ENCODE data around the gene PGLYRP3.

PGLYRP3 gene

DNA sequence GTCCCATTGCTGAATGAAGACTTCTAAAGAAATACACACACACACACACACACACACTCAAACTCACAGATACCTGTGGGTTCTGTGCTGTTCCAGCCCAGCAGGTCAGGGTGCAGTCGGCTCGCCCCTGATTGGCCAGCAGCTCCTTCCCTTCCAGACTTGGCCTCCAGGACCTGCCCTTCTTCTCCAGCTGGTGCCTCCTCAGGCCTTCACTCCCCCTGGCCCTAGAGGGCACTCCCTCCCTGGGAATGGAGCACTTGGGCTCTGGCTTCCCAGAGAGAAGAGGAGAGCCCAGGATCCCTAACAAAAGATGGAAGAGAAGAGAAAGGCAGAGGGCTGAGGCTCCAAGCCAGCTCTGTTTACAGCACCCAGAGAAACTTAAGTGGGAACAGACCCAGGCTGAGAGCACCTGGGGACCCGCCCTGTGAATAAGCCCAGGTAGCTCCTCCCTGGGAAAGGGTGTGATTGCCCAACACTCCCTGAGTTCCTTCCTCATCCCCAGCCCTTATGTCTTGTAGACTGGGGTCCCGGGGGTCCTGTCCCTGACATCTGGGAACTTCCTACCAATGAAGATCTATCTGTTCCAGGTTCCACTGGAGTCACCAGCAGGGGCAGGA is at the start of gene PGLYRP3:
PGLYRP3 (minus strand) TSS at position 383 of the 617 bp plus-strand sequence. CDS start 2,287 bp downstream, outside the sequence.
- DNase-seq (ENCODE audit: low spot score): no peak

DNA sequence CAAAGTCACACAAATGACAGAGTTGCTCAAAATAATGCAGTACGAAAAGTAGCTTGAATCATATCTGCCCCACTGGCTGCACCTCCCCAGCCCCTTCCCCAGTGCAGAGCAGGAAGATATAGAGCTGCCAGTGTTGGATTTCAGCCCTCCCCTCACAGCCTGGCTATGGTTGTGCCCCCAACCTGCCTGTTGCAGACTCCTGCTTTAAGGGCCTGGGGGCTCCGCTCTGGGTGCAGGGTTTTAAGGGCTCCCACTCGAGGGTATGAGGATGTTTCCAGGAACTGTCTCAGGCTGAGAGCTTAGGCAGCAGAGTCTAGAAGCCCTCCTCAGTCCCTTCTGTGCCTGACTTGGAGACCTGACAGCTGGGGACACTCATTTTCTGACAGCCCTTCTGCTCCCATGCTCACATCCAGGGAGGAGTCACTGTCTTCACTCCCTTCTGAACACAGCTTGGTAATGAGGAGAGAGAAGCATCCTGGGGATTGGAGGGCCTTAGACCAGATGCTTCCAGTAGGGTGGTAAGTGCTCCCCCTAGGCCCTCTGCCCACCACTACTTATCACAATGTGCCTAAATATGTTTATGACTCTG is 49.5 kb upstream of the PGLYRP3 start:
- no peak for DNase-seq (ENCODE audit: low spot score)

DNA sequence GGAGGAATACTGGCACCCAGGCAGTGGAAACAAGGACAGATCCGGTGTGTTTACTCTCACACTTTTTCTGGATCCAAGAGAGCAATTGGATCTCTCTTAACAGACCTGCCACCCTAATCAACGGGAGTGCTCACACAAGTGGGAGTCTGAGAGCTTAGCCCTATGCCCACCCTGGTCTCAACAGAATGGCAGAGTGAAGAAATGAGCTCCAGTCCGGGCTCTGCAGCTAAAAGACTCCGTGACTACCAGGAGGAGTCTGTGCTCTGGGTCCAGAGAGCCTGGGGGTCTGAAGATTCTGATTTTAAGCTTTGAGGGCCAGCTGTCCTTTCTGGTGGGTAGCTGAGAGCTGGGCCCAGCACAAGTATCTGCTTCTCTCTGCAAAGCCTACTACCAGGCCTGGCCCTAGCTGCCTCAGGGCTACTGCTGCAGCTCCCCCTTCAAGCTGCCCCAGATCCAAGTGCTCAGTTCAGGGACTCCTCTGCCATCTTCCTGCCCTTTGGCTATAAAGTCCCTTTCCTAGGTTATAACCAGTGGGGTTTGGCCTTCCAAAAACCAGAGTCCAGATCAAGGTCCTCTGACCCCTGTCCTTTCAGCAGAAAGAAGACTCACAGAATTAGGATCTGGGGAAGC is 48.8 kb upstream of the PGLYRP3 start:
- DNase-seq (ENCODE audit: low spot score): no peak

DNA sequence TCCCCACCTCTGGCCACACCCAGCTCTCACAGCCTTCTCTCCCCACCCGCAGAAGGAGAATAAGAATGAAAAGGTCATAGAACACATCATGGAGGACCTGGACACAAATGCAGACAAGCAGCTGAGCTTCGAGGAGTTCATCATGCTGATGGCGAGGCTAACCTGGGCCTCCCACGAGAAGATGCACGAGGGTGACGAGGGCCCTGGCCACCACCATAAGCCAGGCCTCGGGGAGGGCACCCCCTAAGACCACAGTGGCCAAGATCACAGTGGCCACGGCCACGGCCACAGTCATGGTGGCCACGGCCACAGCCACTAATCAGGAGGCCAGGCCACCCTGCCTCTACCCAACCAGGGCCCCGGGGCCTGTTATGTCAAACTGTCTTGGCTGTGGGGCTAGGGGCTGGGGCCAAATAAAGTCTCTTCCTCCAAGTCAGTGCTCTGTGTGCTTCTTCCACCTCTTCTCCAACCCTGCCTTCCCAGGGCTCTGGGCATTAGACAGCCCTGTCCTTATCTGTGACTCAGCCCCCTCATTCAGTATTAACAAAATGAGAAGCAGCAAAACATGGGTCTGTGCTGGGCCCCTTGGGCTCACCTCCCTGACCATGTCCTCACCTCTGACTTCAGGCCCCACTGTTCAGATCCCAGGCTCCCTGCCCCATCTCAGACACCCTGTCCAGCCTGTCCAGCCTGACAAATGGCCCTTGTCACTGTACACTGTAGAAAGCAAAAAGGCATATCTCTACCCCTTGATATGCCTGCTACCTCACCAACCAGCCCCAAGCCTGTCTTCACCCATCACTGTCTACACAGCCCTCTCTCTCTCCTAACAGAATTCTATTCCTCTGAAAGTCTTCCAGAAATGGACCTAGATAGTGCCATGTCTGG is 48.1 kb upstream of the PGLYRP3 start:
- no peak for DNase-seq (ENCODE audit: low spot score)

- no peak for DNase-seq (ENCODE audit: low spot score)
These were observed 47.4 kb upstream of the PGLYRP3 start for GRCh38 chr1:153360190-153360589.

GRCh38 chr1:153359241-153359640 is 46.5 kb upstream of the PGLYRP3 start:
- no peak for DNase-seq (ENCODE audit: low spot score)

- no peak for DNase-seq (ENCODE audit: low spot score)
These were observed 45.9 kb upstream of the PGLYRP3 start for GRCh38 chr1:153358691-153358975.

DNA sequence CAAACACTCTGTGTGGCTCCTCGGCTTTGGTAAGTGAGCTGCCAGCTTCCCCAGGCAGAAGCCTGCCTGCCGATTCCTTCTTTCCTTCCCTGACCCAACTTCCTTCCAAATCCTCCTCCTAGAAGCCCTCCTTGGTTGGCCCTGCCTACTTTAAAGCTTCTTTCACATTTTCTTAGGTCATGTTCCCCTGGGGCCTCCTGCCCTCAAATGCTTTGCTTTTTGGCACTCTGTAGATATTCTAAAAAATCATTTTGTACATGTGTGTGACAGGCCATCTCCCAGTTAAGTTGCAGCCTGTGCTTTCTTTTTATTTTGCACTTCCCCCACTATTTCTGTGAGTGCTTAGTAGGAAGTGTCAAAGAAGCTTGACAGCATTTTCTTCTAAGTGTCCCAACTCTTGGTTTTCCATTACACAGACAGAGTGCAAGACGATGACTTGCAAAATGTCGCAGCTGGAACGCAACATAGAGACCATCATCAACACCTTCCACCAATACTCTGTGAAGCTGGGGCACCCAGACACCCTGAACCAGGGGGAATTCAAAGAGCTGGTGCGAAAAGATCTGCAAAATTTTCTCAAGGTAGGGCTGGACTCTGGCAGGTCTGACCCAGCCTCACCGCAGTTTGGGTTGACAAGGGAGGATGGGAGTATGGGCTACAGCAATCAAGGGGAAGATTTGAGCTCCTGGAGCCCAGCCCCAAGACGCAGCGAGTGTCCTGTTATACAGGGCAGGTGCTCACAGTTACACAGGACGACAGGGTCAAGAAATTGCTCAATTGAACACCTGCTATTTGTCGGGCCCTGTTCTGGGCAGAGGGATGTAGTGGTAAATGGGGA is 45.3 kb upstream of the PGLYRP3 start, which contains the start of gene S100A9:
S100A9 (plus strand) TSS at position 2 of the 838 bp plus-strand sequence; CDS start at position 432, 430 bp downstream.
- DNase-seq (ENCODE audit: low spot score): no peak

- DNase-seq (ENCODE audit: low spot score): peak; percentile 16
These were observed 44.5 kb upstream of the PGLYRP3 start for GRCh38 chr1:153357076-153357852.

DNA sequence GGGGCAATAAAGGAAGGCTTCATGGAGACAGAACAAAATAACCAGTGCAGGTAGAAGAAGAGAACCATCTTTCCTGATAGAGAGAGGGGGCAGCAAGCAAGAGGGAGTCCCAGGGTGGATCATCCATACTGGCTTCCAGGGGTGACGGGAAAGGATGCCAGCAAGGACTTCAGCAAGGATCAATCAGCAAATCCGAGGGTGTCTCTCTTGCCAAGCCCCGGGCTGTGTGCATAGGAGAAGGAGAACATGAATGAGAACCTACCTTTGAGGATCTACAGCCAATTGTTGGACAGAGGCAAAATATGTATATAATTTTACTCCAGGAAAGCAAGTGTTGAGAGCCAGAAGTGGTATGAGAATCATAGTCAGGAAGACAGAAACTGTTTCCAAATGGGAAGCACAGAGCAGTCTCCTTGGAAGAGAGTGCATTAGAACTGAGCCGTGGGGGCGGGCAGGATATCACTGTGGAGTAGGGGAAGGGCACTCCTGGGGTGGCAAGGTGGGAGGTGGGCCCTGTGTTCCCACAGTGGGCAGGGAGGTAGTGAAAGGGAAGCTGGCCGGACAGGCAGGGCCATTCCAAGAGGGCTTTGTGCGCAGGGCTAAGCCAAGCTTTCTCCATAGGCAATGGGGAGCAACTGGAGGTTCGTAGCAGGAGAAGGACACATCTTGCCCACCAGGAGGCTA is 43.8 kb upstream of the PGLYRP3 start:
- no peak for DNase-seq (ENCODE audit: low spot score)

DNA sequence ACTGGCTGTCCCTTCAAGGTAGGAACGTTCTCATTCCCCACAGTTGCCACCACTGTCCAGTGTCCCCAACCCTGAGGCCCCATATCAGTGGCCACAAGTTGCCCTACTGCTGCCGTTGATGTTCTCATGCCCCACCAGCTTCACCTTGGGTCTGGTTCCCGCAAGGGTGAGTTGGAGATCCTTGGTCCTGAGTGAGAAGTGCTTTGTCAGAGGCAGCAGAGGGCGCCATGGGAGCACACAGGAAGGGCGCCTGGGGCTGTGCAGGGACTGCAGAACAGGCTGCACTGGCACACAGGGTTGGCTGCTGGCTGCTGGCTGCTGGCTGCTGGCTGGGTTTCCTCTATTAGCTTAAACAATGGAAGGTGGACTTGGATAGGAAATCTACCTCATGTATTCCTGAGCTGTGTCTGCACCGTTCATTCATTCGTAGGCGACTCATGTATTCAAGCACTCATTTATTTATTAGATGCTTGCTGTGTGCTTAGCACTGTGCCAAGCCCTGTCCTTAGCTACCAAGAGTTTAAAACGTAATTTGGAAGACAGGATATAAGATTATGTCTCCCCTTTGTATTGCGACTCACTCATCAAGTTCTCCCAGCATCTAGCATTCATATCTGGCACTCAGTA is 42.8 kb upstream of the PGLYRP3 start:
- DNase-seq (ENCODE audit: low spot score): peak; percentile 28

DNA sequence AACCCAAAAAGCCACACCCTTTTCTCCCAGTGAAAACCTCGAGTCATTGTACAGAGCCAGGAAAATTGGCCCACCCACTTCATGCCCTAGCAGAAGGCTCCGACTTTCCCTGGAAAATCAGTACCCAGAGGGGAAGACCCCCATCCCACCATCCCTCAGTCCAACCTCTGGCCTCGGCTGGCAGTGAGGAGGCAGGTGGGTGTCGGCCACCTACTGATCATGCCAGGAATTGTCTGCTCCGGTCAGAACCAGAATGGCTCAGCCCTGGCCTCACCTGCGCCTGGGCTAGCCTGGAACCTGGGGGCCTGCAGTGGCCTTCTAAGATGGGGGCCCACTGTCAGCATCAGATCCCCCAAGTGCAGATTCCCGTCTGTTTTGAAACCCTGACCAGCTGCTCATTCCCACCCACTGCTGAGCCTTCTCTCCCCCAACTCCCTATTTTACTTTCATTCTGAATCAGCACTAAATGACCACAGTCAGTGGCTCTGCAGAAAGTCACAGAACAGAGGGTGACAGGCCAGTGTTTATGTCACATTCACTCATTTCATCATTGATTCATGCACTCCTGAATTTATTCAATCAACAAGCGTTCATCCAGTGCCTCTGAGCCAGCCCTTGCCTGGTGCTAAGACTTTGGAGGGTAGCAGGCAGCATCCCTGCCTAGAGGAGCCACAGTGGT is 41.9 kb upstream of the PGLYRP3 start:
- no peak for DNase-seq (ENCODE audit: low spot score)

- no peak for DNase-seq (ENCODE audit: low spot score)
These were observed 40.6 kb upstream of the PGLYRP3 start for GRCh38 chr1:153353226-153353947.

DNA sequence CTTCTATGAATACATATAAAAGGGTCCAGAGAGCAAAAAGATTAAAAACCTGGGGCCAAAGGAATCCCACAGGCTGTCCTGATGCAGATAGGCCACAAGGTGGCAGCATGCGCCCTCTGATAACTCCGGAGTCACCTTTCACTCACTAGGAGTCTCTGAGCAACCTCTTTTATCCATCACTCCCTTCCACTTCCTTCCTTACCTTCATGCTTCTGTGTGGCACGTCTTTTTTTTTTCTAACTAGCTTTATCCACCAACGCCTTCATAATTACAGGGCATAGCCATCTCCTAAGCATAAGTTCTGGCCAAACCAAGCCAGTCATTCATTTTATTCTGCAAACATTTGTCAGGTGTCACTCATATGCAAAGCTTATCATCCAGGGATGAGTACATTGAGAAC is 39.8 kb upstream of the PGLYRP3 start:
- DNase-seq (ENCODE audit: low spot score): peak; percentile 79

DNA sequence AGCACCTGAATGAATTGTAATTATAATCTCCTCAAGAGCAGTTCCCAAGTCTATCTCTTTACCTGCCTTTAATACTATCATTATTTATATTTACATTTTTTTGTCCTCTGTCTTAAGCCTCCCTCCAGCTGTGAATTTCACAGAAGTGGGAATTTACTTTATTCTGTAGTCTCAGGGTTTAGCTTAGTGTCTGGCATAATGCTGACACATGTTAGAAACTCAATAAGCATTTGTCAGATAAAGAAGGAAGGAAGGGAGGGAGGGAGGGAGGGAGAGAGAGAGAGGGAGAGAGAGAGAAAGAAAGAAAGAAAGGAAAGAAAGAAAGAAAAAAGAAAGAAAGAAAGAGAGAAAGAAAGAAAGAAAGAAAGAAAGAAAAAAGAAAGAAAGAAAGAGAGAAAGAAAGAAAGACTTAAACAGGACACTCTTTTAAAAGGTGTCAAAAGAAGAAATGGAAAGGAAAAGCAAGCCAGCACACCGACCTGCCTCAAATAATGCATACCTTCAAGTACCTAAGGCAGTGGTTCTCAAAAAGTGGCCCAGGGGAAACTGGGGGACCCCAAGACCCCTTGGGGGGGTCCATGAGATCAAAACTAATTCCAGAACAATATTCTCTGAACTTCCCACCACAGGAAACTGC is 37.7 kb upstream of the PGLYRP3 start:
- no peak for DNase-seq (ENCODE audit: low spot score)

DNA sequence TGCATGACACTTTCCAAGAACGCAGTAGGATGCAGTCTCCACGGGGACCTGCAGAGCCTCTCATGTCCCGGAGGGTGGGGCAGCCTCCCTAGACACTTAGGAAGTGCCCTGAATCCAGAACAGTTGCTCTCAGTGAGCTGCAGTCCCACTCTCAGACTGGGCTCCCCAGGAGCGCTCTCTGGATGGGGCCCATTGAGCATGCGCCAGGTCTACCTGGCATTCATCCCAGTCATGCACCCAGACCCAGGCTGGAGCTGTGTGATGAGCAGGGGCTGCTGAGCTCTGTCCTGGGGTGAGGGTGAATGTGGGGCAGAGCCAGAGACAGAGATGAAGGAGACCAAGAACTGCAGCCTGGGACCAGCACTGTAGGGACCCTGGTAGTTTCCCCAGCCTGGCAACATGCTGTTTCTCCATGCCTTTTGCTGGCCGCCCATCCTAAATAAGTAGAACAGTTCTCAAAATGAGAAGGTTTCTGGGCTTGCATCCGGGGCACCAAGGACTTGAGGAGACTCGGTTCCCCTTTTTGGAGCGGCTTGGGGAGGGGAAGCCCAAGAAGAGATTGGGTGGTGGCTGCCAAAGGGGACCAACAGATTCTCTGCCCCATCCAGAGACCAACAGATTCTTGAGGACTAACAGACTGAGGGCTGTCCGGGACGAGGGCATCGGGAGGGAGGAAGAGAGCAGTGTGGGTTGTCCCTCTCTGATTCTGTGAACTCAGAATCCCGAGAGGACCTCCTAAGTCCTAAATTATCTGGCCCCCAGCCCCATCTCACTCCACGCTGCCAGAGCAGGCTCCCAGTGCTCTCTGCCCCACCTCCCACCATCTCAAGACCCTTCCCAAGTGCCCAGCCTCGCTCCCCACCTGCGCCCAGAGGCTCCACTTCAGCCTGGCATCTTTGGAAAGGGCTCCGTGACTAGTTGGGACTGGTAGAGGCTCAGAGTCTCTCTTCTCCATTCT is 36.9 kb upstream of the PGLYRP3 start:
- DNase-seq (ENCODE audit: low spot score): no peak
